ENCODE measurements around the gene PIP5K1A. TPM values are rescaled to one million over a fixed set of nuclear protein-coding genes. Genes with fewer than 3 reads are reported as not detected.
"Not testable (repeated sequence)": the region's sequence is repeated elsewhere in the genome, so short reads cannot be mapped to it uniquely, and the experiment has no call there.

Gene PIP5K1A
- total and polyA plus RNA-seq, 2 of the 8 experiments (the other 6 are each of a cell fraction or from before 2014, with no cell fraction given): 87.5 to 105 TPM

GRCh38 chr1:151205381-151205965, 7.1 kb downstream of the PIP5K1A start:
- not testable (repeated sequence) for H3K4me3 ChIP-seq (ENCODE audit: extremely low read depth in 1 of 4, insufficient read depth in 2 of 4, low read depth in 3 of 4, low read length in 4 of 4); H2BK120ac ChIP-seq (replicated peaks; ENCODE audit: low read depth, low read length); H3K23me2 ChIP-seq (ENCODE audit: low read depth, low read length); H2AK5ac ChIP-seq (ENCODE audit: low read depth, low read length); FAIRE-seq; H4K20me1 ChIP-seq (replicated peaks in 1 of 2; ENCODE audit: control insufficient read depth in 1 of 2, insufficient read depth in 2 of 2, low read length in 2 of 2); H3K23ac ChIP-seq (ENCODE audit: insufficient read length); H2BK15ac ChIP-seq (ENCODE audit: low read length); H3K27me3 ChIP-seq (replicated peaks in 1 of 4; ENCODE audit: control insufficient read depth in 3 of 4, extremely low read depth in 1 of 4, insufficient read depth in 3 of 4, low read length in 3 of 4); H3K14ac ChIP-seq (ENCODE audit: insufficient read length); H4K5ac ChIP-seq (ENCODE audit: insufficient read length, low read depth, low read length); H4K8ac ChIP-seq (ENCODE audit: extremely low read depth, insufficient read depth, low read length); H3K4me1 ChIP-seq (replicated peaks in 1 of 4; ENCODE audit: control insufficient read depth in 3 of 4, insufficient read depth in 4 of 4, low read length in 3 of 4); H2BK20ac ChIP-seq (ENCODE audit: low read length); H3K27ac ChIP-seq (ENCODE audit: low read depth, low read length); H2BK5ac ChIP-seq (ENCODE audit: low read depth, low read length); H4K91ac ChIP-seq (replicated peaks; ENCODE audit: insufficient read length, low read length); H3K79me1 ChIP-seq (ENCODE audit: low read depth, low read length); H2AFZ ChIP-seq (ENCODE audit: low read length); H3K56ac ChIP-seq (replicated peaks; ENCODE audit: insufficient read length, low read depth, low read length); H3K9me3 ChIP-seq (ENCODE audit: insufficient read depth in 2 of 2, low read depth in 1 of 2, low read length in 1 of 2); H3K18ac ChIP-seq (ENCODE audit: extremely low read depth, low read length); H2BK12ac ChIP-seq (ENCODE audit: low read depth, low read length); H3K4me2 ChIP-seq (ENCODE audit: insufficient read depth in 1 of 2, low read depth in 2 of 2, low read length in 2 of 2); DNase-seq (ENCODE audit: low read depth in 1 of 2, low spot score in 2 of 2); H3K9ac ChIP-seq (replicated peaks in 1 of 4; ENCODE audit: extremely low read depth in 1 of 4, low read depth in 3 of 4, low read length in 3 of 4); H3K4ac ChIP-seq (replicated peaks; ENCODE audit: insufficient read length, low read depth, low read length)
- Histone ChIP-seq H3K79me2 (ENCODE audit: control insufficient read depth in 1 of 2, insufficient read depth in 2 of 2, low read length in 2 of 2) (peaks cover 22 to 87% of the 10 kb centered on the region in 2 experiments), H3K36me3 (ENCODE audit: control insufficient read depth in 2 of 4, insufficient read depth in 4 of 4, low read length in 3 of 4) (peaks cover 6 to 40% (median 19%) of the 10 kb centered on the region in 4 experiments; a peak in 5 of 8 replicates)
- POLR2A ChIA-PET (ENCODE audit: partially characterized antibody): interaction anchor here (1.0 to 2.8 kb wide), 3 partner anchors 10 to 51 kb away, joined by 3 to 14 read pairs (median 3); no protein-coding TSS in a partner anchor
- 92% methylated on average over 12 of the region's 12 CpGs; no CpG with 5 or more reads in 1 of the 2 experiments for WGBS, 2 experiments (ENCODE audit: extremely low coverage in 1 of 2, insufficient coverage in 1 of 2, insufficient read length in 1 of 2, insufficient replicate concordance in 2 of 2, low coverage in 1 of 2, low lambda C conversion rate in 2 of 2, missing lambda C conversion rate in 1 of 2)
- CTCF ChIA-PET (ENCODE audit: partially characterized antibody): interaction anchor here (0.9 to 2.1 kb wide), 3 partner anchors 9 to 47 kb away, joined by 3 to 7 read pairs (median 3); no protein-coding TSS in a partner anchor

All from H1 (cell line).